HG03460 (cell line): ENCODE measurements around the gene FNDC3B.
A peak's percentile ranks its signal among the peaks of the same experiment; 100 is the strongest.

ENCODE experiments used
- ATAC-seq: cut with Tn5 transposase; IDR thresholded peaks from one replicate; pipeline ENCODE4 v1.9.1; 2021; ENCODE audit not compliant: unreplicated experiment

Gene FNDC3B

DNA sequence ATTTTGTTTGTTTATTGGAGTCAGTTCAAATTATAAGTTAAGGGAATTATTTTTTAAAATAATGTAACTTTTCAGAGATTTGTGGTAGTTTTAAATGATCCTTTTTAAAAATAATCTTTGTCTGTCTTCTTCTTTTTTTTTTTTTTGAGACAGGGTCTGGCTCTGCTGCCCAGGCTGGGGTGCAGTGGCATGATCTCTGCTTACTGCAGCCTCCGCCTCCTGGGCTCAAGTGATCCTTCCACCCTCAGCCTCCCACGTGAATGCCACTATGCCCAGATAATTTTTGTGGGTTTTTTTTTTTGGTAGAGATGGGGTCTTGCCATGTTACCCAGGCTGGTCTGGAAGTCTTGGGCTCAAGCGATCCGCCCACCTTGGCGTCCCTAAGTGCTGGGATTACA lies 12.6 kb downstream of the FNDC3B start:
- ATAC-seq = no peak

DNA sequence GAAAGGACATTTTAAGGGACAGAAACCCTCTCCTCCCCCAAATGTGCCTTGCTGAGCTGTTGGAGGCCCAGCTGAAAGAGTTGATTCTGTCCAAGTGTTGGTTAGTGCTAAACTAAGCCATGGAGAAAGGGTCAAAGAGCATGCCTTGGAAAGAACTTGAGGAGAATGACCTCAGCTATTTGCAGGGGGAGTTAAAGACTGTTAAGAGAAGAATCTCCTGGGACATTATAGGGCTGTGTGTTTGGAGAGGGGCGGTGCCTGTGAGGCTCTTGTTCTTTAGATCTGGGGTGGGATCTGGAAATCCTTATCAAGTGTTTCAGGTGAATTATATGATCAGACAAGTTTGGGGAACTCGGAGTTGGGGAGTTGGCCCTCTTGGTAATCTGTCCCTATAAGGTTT lies 13.0 kb downstream of the FNDC3B start:
- ATAC-seq = no peak

DNA sequence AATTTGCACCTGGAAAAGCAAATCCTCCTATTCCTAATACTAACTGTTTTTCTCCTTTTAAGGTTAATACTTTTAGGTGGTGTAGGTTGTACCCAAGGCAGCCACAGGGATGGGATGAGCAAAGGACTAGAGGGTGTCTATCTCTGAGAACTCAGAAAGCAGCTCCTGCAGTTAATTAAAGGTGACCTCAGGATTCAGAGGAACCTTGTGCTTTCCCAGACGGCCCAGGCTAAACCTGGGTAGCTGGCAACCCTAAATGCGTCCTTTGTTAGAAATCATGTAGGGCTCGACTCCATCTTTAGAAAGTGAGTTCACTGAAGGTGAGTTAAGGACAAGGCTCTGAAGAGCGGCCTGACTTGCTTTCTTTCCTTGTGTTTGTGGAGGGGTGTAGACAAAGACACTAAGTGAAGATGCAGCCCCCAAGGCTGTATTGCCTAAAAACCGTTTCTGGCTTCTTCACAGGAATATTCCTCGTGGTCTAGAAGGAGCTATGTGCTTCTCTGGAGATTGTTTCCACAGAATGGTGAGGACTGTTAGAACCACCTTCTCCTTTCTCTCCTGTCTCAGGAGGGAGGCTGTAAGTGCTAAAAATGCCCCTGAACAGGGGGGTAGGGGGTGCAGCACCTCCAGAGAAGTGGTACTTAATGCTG lies 14.9 kb downstream of the FNDC3B start:
- no peak for ATAC-seq

DNA sequence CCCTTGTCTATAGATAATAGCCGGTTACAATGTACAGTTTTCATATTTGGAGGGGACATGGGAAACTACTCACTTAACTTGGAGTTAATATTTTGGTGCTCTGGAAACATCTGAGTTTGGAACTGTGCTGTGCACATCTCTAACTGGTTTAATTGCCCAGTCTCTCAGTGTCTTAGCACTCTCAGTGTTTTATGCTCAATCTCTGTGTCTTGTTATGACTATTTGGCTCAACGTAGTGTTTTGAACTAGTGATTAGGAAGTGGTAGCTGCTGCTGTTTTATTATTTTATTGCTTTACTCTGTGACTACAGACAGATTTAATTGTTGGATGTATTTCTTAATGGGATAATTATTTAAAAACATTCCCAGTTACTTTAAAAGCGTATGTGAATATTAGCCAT lies 17.0 kb downstream of the FNDC3B start:
- no peak for ATAC-seq

DNA sequence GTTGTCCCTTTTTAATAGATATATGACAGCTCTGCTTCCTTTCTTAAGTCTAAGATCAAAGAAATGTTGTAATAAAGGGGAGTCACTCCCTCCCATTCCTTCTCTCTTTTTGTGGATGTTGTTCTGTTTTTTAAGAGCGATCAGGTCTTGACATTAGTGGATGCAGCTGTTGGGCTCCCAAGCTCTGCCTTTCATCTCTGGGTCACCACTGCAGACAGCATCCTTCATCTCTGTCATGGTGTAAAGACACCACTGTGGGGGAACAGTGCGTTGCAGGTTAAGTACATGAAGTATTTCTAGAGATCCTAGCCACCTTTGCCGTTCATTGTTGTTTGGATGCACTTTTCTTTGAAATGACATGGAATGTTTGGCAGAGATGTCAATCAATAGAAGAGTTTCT lies 17.7 kb downstream of the FNDC3B start:
- ATAC-seq = no peak

DNA sequence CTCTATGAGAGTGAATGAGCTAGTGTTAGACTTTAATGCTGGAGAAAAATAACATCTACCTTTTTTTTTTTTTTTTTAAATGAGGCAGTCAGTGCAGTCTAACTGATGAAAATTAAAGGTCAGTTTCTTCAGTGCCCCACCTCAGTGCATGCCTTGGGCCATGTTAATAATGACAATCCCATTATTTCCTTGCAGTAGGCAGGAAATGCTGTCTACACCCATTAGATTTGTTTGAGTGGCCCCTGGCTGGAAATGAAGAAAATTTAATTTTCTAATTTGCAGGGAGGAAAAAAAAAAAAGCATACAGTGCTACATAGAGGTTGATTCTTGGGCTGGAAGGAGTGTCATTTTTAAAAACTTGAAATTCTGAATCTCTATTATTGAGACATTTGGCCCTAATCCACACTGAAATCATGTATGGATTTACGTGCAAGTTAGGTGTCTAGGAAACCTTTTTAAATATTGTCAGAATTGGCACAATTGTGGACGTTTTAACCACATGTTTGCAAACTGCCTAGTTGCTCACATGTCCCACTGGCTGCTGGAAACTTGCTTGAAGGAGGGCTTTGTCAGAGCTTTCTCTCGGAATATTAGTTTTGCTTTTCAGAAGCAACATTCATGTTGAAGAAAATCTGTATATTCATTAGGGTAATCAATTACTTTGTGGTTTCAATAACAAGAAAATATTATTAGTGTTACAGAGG lies 18.4 kb downstream of the FNDC3B start:
- ATAC-seq = no peak

DNA sequence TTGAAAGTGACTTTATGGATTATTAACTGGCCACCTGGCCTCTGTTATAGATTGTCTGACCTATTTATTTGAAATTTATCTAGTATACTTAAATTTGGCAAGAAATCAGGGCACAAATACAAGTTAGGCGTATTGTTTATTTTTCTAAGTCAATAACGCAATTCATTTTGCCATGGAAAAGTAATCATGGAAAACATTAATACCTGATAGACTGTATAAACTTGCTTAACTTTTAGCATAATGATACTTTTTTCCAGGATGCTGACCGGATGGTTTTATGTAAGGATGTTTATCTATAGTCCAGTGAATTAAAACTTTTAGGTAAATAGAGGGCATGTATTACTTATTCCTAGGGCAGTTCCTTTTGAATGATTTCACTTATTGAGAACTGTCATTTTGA lies 20.2 kb downstream of the FNDC3B start:
- ATAC-seq = no peak

DNA sequence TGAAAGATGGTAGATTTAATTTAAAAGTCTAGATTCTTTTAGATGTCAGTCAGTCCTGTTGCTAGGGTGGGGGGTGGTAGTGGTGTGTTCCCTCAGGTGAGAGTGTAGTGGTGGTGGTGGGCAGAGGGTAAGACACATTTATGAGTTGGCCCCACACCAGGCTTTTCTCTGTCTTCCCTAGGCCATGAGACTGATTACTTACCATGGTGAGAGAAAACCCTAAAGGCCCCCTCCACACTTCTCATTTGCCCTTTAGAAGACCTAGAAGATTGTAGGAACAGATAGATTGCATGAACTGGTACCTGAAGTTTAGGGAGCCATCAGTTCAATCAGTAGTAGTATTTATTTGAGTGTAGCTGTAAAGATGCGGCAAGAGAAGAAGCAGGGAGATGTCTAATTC lies 20.9 kb downstream of the FNDC3B start:
- no peak for ATAC-seq

DNA sequence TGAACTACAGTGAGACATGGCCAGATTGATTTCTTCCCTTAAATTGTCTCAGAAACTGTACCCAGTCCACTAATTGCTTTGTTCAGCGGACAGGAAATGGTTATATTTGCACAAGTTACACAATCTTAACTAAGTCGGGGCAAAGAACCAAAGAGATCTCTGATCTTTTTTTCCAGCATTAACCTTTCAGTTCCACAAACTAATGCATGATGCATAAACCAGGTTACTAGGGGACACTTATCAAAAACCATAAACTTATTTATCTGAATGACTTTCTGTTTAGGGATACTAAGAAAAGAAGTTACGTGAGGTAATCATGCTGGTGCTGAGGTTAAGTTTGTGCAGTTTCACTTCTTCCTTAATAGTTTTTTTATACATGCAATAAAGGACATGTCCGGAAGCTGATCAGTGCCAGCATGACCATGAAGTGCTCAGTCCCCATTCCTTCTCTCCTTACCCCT lies 22.4 kb downstream of the FNDC3B start:
- peak; percentile 82 for ATAC-seq

DNA sequence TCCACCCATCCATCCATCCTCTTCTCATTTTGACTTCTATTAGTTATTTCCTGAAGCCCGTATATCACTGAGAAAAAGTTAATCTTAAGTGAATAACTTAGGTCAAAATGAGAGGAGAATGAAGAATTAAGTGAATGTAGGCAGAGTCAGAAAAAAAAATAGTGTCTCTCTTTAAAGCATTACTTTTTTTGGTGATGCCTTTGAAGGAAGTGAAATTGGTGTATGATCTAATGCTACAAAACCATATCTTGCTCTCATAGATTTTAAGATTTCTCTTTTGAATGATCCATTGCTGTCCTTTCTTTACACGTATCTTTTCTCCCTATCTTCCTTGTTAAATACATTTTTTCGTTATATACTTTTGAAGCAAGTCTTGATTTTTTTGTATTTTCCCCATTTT lies 23.4 kb downstream of the FNDC3B start:
- no peak for ATAC-seq

DNA sequence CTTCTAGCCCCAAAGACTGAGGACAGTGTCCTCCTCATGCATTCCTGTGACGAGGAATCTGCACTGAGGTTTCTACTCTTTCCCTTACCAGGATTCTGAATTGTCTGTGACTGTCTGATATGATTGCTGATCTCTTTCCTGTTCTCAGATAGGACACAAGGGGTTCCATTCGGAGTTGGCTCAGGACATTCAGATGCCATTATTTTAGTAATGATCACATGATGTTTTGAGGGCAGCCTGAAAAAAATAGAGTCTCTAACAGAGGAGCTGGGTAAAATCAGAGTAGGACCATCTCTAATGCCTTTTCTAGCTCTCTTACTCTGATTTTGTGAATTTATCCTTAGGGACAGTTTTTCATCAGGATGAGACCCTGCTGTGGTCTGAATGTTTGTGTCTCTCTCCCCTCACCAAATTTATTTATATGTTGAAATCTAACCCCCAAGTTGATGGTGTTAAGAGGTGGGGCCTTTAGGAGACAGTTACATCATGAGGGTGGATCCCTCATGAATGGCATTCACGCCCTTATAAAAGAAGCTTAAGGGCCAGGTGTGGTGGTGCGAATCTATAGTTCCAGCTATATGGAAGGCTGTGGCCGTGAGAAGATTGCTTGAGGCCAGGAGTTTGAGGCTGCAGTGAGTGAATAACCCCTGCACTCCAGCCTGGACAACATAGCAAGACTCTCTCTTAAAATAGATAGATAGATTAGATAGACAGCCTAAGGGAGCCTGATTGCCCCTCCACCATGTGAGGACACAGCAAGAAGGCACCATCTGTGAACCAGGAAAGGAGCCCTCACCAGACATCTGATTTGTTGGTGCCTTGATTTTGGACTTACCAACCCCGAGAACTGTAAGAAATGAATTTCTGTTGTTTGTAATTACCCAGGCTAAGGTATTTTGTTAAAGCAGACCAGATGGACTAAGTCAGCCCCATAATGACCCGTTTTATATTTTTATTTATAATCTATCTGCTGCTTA lies 24.4 kb downstream of the FNDC3B start:
- ATAC-seq = no peak

DNA sequence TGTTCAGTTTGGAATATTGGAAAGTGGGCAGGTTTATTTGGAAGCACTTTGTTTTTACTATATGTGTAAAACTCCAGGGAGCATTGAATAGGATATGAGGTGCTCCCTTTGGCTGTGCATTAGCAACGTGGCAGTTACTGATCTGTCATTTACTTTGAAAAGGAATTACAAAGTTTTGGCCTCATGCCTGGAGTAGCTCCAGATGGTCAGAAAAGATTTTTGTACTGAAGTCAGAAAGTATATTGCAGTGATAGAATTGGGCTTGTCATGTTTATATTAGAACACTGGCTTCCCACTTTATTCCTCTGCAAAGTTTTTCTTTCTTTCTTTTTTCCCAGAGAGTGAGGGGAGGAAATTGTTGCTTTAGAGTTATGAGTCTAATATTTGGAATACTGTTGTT lies 26.1 kb downstream of the FNDC3B start:
- no peak for ATAC-seq

DNA sequence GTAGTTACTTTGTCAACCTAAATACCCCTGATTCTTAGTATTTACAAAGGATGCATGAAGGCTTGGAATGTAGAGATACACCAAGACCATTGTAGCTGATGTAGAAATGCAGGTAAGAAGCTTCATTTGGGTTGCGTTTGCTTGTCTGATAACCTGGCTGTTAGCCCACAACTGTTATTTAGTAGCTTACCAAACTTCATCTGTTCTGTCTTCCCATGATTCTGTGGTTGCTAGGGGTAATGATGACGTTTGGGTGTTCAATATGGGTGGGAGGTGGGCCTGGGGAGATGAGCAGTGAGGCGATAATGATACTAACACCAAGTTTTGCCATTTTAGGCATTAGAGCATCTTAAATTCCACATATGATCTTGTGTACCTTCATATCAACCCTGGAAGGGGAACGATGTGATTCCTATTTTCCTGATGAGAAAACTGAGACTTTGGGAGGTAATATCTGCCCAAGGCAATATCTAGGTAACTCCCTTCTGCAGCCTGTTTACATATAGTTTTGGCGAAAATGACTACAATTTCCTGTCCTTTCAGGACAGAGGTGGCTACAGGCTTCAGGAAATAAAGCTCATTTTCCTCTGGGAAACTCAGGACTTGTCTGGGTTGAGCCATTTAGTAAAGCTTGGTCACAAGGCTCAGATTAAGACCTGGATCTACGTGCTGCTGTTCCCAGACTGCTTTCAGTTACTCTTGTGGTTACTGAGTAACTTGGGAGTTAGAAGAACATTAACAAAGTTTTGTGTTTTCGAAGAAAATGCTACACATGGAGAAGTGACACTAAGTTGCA lies 26.8 kb downstream of the FNDC3B start:
- ATAC-seq = peak; percentile 46

DNA sequence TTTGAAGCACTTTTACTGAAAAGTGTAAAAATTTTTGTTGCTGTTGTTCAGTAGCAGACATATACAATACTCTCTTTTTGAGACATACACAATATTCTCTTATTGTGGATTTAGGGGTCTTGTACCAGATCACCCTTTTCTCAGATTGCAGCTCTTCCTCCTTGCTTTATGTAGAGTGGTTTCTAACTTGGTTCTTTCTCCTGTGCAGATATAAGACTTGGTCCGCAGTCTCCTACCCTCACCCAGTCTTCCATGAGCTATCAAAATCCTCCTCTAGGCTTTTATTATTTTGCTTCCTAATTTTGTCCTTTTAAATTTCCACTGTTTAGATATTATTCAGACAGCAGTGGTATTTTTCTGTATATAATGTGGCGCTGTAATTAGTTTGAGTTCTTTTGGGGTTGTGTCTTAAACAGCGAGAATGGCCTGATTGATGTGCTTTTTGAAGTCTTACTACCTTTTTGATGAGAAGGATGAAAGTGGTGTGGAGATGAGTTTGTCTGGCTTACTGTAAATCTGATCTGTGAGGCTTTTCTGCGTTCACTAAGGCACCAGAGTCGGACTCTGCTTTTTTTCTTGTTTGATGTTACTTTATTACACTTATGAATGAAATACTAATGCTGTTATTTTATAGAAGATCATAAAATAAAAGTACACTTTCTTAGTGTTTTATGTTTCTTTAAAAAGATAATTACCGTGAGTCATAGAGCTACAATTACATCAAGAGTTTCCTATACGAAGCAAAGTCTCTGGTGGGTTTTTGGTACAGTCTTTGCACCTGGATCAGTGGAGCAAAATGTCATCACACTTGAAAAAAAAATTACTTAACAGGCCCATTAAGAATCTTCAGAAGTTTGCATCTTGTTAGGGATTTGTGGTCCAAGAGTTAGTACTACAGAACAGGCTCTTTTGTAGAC lies 27.8 kb downstream of the FNDC3B start:
- no peak for ATAC-seq

DNA sequence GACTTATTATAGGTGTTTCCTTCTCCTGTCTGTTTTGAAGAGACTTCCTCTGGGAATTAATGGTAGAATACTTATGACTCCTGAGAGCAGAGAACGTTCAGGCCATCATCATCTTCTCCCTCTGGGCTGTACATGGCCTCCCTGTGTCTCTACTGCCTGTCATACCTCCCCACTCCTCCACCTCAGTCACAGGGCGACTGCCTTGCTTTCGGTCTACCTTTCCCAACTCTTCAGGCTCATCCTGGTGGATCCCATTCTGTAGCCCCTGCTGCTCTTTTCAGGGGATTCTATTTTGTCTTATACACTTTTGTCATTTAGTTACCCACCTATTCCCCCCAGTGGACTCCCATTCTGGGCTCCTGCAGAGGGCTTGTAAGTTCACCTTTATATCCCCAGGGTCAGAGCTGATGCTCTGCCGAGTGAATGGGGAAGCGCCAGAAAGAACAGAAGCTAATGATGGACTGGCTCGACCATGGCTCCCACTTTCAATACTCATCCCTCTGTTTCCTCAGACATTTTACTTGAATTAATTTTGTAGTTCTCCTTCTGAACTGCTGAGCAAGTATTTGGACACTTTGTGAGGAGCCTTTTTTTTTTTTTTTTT lies 28.6 kb downstream of the FNDC3B start:
- no peak for ATAC-seq

DNA sequence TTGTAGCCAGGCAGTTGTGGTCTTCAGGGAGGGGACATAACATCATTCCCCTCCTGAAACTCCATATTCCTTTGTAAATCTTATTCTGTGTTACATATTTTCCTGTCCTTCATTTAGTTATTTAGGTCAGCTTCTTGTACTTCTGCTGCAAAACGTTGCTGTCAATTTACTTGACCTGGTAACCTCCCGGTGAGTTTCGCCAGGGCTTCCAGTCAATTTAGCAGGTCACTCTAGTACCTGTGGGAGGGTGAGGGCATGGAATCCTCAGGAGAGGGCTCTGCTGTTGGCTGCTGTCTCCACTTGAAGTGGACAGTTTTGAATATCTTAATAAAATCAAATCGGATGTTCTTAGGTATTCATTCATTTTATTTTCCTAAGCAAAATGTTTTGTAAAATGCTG lies 29.6 kb downstream of the FNDC3B start:
- ATAC-seq = no peak

DNA sequence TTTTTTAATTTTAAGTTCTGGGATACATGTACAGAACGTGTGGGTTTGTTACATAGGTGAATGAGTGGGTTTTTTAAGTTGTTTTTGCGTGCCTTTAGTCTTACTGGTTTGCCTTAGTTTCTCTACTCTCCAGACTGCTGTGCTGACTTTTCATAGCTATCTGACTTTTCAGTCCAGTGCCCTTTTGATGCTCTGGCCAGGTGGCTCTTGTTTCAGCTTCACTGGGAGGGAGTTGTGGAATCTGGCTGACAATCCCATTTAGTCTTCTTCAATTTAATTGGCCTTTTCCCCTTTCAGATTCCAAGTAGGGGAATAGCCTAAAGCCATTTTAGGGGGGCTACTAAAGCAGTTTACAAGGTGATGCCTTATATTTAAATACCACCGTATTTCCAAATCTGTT lies 30.1 kb downstream of the FNDC3B start:
- ATAC-seq = no peak

DNA sequence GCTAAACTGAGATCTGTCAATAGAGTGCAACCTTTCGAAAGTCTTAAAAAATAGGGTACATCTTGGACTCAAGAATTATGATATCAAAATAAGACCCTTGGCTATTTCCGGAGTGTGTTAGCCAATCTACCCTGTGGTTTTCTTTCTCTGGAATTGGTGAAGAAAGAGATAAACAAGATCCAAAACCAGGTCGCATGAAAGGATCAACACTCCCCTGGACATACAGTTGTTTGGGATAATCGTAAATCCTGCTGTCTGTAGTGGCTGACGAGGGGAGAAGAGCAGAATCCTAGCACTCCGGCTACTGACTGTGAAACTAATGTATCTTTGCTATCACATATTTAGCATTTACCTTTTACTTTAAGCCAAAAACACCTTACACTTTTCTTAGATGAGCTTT lies 30.9 kb downstream of the FNDC3B start:
- no peak for ATAC-seq

DNA sequence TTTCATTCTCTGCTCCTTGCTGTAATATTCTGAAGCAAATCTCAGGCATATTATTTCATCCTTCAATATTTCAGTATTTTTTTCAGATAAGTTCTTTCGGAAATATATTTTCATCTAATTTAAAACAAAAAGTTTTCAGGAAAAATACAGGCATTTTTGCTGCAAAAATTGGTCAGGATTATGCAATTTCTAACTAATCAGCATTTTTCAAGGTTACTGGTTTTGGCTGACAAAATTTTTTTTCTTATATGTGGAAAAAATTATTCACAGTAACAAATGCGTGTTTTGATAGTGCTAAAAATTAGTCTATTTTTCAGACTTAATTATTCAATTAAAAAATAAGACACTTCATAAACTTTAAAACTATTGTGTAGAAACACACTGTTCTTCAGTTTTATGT lies 31.4 kb downstream of the FNDC3B start:
- ATAC-seq = no peak
